Activated CD4-positive, alpha-beta T cell treated with anti-CD3 and anti-CD28 coated beads for 36 hours (primary cell): ENCODE data around the gene CLTCL1. TPM values are rescaled to one million over a fixed set of nuclear protein-coding genes. Genes with fewer than 3 reads are reported as not detected.

Source experiments
- ATAC-seq: fragments of 200-7000 bp; cut with Tn5 transposase; one replicate; pipeline ENCODE4 v1.10.0; 2021; ENCODE audit warnings: mild to moderate bottlenecking, moderate library complexity
- CTCF ChIA-PET: fragments of 350-600 bp; sonication (Branson Sonifier 250); formaldehyde crosslinking; loops from one replicate; lab custom pipeline; 2021; ENCODE audit warnings: antibody characterized with exemption; lab: Charles Lee
- POLR2A ChIA-PET: fragments of 350-600 bp; sonication (Branson Sonifier 250); formaldehyde crosslinking; loops from one replicate; lab custom pipeline; 2021; ENCODE audit warnings: antibody characterized with exemption, inconsistent platforms; lab: Charles Lee
- DNase-seq: peaks from one replicate; pipeline ENCODE4 v3.0.0-alpha.2; 2020
- H3K27ac Mint-ChIP-seq: one replicate; pipeline ENCODE4 v1.8.0; 2021; ENCODE audit warnings: mixed read lengths
- H3K27me3 Mint-ChIP-seq: one replicate; pipeline ENCODE4 v1.8.0; 2021; ENCODE audit warnings: mixed read lengths
- H3K36me3 Mint-ChIP-seq: one replicate; pipeline ENCODE4 v1.8.0; 2021; ENCODE audit warnings: low read depth, mixed read lengths
- H3K4me1 Mint-ChIP-seq: one replicate; pipeline ENCODE4 v1.8.0; 2021; ENCODE audit warnings: mixed read lengths
- H3K4me3 Mint-ChIP-seq: one replicate; pipeline ENCODE4 v1.8.0; 2021; ENCODE audit warnings: mild to moderate bottlenecking, moderate library complexity, mixed read lengths
- H3K9me3 Mint-ChIP-seq: one replicate; pipeline ENCODE4 v1.8.0; 2021; ENCODE audit warnings: low read depth, mixed read lengths
- intact Hi-C, 2 experiments: fragments of 100-400 bp; cut with DNase I in 1 of 2; cut with micrococcal nuclease in 1 of 2; formaldehyde crosslinking; loops; one replicate each; pipeline versions ENCODE4 v1.14.2 to v1.15.1; 2022 to 2024; cut with DNase I, micrococcal nuclease
- total RNA-seq, 2 experiments: library from RNA; stranded (reverse); gene quantifications; one replicate each; pipeline ENCODE4 v1.2.3, GENCODE V29; 2021

The CLTCL1 gene
- total RNA-seq, 2 experiments from 2014 or later: 0.76 to 1.2 TPM

GRCh38 chr22:19244600-19245352 lies 46.7 kb downstream of the CLTCL1 start:
- Mint-ChIP-seq H3K4me3 (no peak overlapping the region), H3K27me3 (no peaks in the 10 kb centered on the region), H3K27ac (no peak overlapping the region), H3K4me1 (no peaks in the 10 kb centered on the region), H3K36me3 (no peaks in the 10 kb centered on the region), H3K9me3 (no peaks in the 10 kb centered on the region)
- intact Hi-C loops: loop anchor here in 1 of 2 experiments (5.0 kb wide), 2 partner anchors 147 to 383 kb away; no protein-coding TSS in a partner anchor
- DNase-seq (no peak), ATAC-seq (no peak)
- ChIA-PET CTCF (no interaction called here), POLR2A (no interaction called here)

- POLR2A ChIA-PET: no interaction called here
- H3K27ac Mint-ChIP-seq: no peak overlapping the region
Measured at GRCh38 chr22:19242699-19243098, 48.8 kb downstream of the CLTCL1 start.

GRCh38 chr22:19241593-19241906 lies 50.0 kb downstream of the CLTCL1 start:
- intact Hi-C loops: loop anchor here in 1 of 2 experiments (5.0 kb wide), 2 partner anchors 144 to 386 kb away; no protein-coding TSS in a partner anchor
- ATAC-seq: no peak
- ChIA-PET POLR2A (no interaction called here), CTCF (interaction anchor here (0.5 kb wide), 1 partner anchor 440 kb away, joined by 3 read pairs; no protein-coding TSS in a partner anchor)
- H3K4me3 Mint-ChIP-seq: no peak overlapping the region
- no peaks in the 10 kb centered on the region for H3K9me3 Mint-ChIP-seq
- no peak overlapping the region for H3K27ac Mint-ChIP-seq
- no peaks in the 10 kb centered on the region for H3K27me3 Mint-ChIP-seq
- H3K36me3 Mint-ChIP-seq: no peaks in the 10 kb centered on the region
- no peak for DNase-seq
- no peaks in the 10 kb centered on the region for H3K4me1 Mint-ChIP-seq

More at GRCh38 chr22:19242699-19243098, 48.8 kb downstream of the CLTCL1 start:
- intact Hi-C loops: loop anchor here in 1 of 2 experiments (5.0 kb wide), 2 partner anchors 145 to 385 kb away; no protein-coding TSS in a partner anchor
- CTCF ChIA-PET: no interaction called here
- Mint-ChIP-seq H3K27me3 (no peaks in the 10 kb centered on the region), H3K36me3 (no peaks in the 10 kb centered on the region), H3K4me3 (no peak overlapping the region), H3K9me3 (no peaks in the 10 kb centered on the region), H3K4me1 (no peaks in the 10 kb centered on the region)
- ATAC-seq (no peak), DNase-seq (no peak)

GRCh38 chr22:19240813-19241592 lies 50.5 kb downstream of the CLTCL1 start:
- Mint-ChIP-seq H3K27ac (no peak overlapping the region), H3K27me3 (no peaks in the 10 kb centered on the region), H3K4me1 (no peaks in the 10 kb centered on the region), H3K36me3 (no peaks in the 10 kb centered on the region), H3K4me3 (no peak overlapping the region), H3K9me3 (no peaks in the 10 kb centered on the region)
- intact Hi-C loops: loop anchor here in 1 of 2 experiments (5.0 kb wide), 2 partner anchors 144 to 386 kb away; no protein-coding TSS in a partner anchor
- ChIA-PET POLR2A (no interaction called here), CTCF (interaction anchor here (0.5 kb wide), 1 partner anchor 440 kb away, joined by 3 read pairs; no protein-coding TSS in a partner anchor)
- DNase-seq: no peak
- no peak for ATAC-seq

GRCh38 chr22:19239464-19239863 lies 52.1 kb downstream of the CLTCL1 start:
- Mint-ChIP-seq H3K4me3 (no peak overlapping the region), H3K9me3 (no peaks in the 10 kb centered on the region), H3K27me3 (peaks cover 2% of the 10 kb centered on the region), H3K27ac (no peak overlapping the region), H3K4me1 (no peaks in the 10 kb centered on the region), H3K36me3 (no peaks in the 10 kb centered on the region)
- intact Hi-C loops: loop anchor here in 1 of 2 experiments (10.0 kb wide), 1 partner anchor 195 kb away; no protein-coding TSS in a partner anchor
- CTCF ChIA-PET: no interaction called here
- POLR2A ChIA-PET: no interaction called here
- no peak for DNase-seq
- no peak for ATAC-seq

GRCh38 chr22:19238900-19239299 lies 52.6 kb downstream of the CLTCL1 start:
- ATAC-seq (no peak), DNase-seq (no peak)
- Mint-ChIP-seq H3K36me3 (no peaks in the 10 kb centered on the region), H3K4me3 (no peak overlapping the region), H3K9me3 (no peaks in the 10 kb centered on the region), H3K4me1 (no peaks in the 10 kb centered on the region), H3K27ac (no peak overlapping the region), H3K27me3 (peaks cover 2% of the 10 kb centered on the region)
- ChIA-PET CTCF (no interaction called here), POLR2A (no interaction called here)
- intact Hi-C loops: loop anchor here in 1 of 2 experiments (10.0 kb wide), 1 partner anchor 194 kb away; no protein-coding TSS in a partner anchor

GRCh38 chr22:19235874-19236273 lies 55.6 kb downstream of the CLTCL1 start:
- intact Hi-C loops: loop anchor here in 1 of 2 experiments (10.0 kb wide), 1 partner anchor 191 kb away; no protein-coding TSS in a partner anchor
- no peak overlapping the region for H3K4me3 Mint-ChIP-seq
- no peak overlapping the region for H3K27ac Mint-ChIP-seq
- no peaks in the 10 kb centered on the region for H3K9me3 Mint-ChIP-seq
- no peaks in the 10 kb centered on the region for H3K36me3 Mint-ChIP-seq
- DNase-seq (no peak), ATAC-seq (no peak)
- H3K4me1 Mint-ChIP-seq: no peaks in the 10 kb centered on the region
- ChIA-PET POLR2A (interaction anchor here (0.6 kb wide), 1 partner anchor 158 kb away, joined by 8 read pairs; no protein-coding TSS in a partner anchor), CTCF (interaction anchor here (0.5 kb wide), 1 partner anchor 77 kb away, joined by 3 read pairs; no protein-coding TSS in a partner anchor)
- H3K27me3 Mint-ChIP-seq: peaks cover 2% of the 10 kb centered on the region

- DNase-seq (no peak), ATAC-seq (no peak)
- intact Hi-C loops: loop anchor here in 1 of 2 experiments (10.0 kb wide), 1 partner anchor 190 kb away; no protein-coding TSS in a partner anchor
- H3K4me3 Mint-ChIP-seq: no peak overlapping the region
- no peaks in the 10 kb centered on the region for H3K9me3 Mint-ChIP-seq
- ChIA-PET POLR2A (no interaction called here), CTCF (no interaction called here)
- no peaks in the 10 kb centered on the region for H3K36me3 Mint-ChIP-seq
- H3K27me3 Mint-ChIP-seq: peaks cover 2% of the 10 kb centered on the region
- H3K27ac Mint-ChIP-seq: no peak overlapping the region
- H3K4me1 Mint-ChIP-seq: no peaks in the 10 kb centered on the region
Measured at GRCh38 chr22:19234126-19234896, 57.2 kb downstream of the CLTCL1 start.

GRCh38 chr22:19233189-19233661 lies 58.3 kb downstream of the CLTCL1 start:
- H3K36me3 Mint-ChIP-seq: no peaks in the 10 kb centered on the region
- CTCF ChIA-PET: no interaction called here
- no peaks in the 10 kb centered on the region for H3K4me1 Mint-ChIP-seq
- POLR2A ChIA-PET: no interaction called here
- intact Hi-C loops: loop anchor here in 1 of 2 experiments (10.0 kb wide), 1 partner anchor 188 kb away; no protein-coding TSS in a partner anchor
- H3K27ac Mint-ChIP-seq: no peak overlapping the region
- no peak for ATAC-seq
- H3K9me3 Mint-ChIP-seq: no peaks in the 10 kb centered on the region
- no peak overlapping the region for H3K4me3 Mint-ChIP-seq
- DNase-seq: no peak
- peaks cover 2% of the 10 kb centered on the region for H3K27me3 Mint-ChIP-seq

GRCh38 chr22:19232623-19233022 lies 58.9 kb downstream of the CLTCL1 start:
- no peaks in the 10 kb centered on the region for H3K9me3 Mint-ChIP-seq
- no peak overlapping the region for H3K4me3 Mint-ChIP-seq
- DNase-seq: no peak
- intact Hi-C loops: loop anchor here in 1 of 2 experiments (10.0 kb wide), 1 partner anchor 188 kb away; no protein-coding TSS in a partner anchor
- H3K27me3 Mint-ChIP-seq: peaks cover 2% of the 10 kb centered on the region
- no peak overlapping the region for H3K27ac Mint-ChIP-seq
- no peaks in the 10 kb centered on the region for H3K36me3 Mint-ChIP-seq
- ChIA-PET POLR2A (no interaction called here), CTCF (no interaction called here)
- no peak for ATAC-seq
- no peaks in the 10 kb centered on the region for H3K4me1 Mint-ChIP-seq
